ENCODE measurements around the gene CNTN1.
A peak's percentile ranks its signal among the peaks of the same experiment; 100 is the strongest.

CNTN1 gene

GRCh38 chr12:40988824-40989223, 296.6 kb downstream of the CNTN1 start:
- H3K27ac ChIP-seq = no peak overlapping the region
- TF ChIP-seq ZFX (IDR thresholded peaks at IDR 0.05) (no peak), CTCF (conservative IDR thresholded peaks at IDR 0.05) (no peak)

- H3K27ac ChIP-seq = no peak overlapping the region
- TF ChIP-seq CTCF (conservative IDR thresholded peaks at IDR 0.05) (no peak), ZFX (IDR thresholded peaks at IDR 0.05) (no peak)
Measured at GRCh38 chr12:40989785-40990184, 297.5 kb downstream of the CNTN1 start.

GRCh38 chr12:40992158-40992557, 299.9 kb downstream of the CNTN1 start:
- no peak for TF ChIP-seq ZFX (IDR thresholded peaks at IDR 0.05)
- no peak for TF ChIP-seq CTCF (conservative IDR thresholded peaks at IDR 0.05)
- no peak overlapping the region for H3K27ac ChIP-seq

- no peak for TF ChIP-seq CTCF (conservative IDR thresholded peaks at IDR 0.05)
- no peak for TF ChIP-seq ZFX (IDR thresholded peaks at IDR 0.05)
- H3K27ac ChIP-seq = no peak overlapping the region
Measured at GRCh38 chr12:40992674-40993073, 300.4 kb downstream of the CNTN1 start.

- no peak overlapping the region for H3K27ac ChIP-seq
- TF ChIP-seq ZFX (IDR thresholded peaks at IDR 0.05) = no peak
- no peak for TF ChIP-seq CTCF (conservative IDR thresholded peaks at IDR 0.05)
Measured at GRCh38 chr12:40993158-40993557, 300.9 kb downstream of the CNTN1 start.

GRCh38 chr12:40996091-40996490, 303.9 kb downstream of the CNTN1 start:
- no peak for TF ChIP-seq ZFX (IDR thresholded peaks at IDR 0.05)
- TF ChIP-seq CTCF (conservative IDR thresholded peaks at IDR 0.05) = no peak
- peak overlapping the region; percentile 41; the same call in 1 of the 2 replicates for H3K27ac ChIP-seq

GRCh38 chr12:40999210-40999609, 307.0 kb downstream of the CNTN1 start:
- no peak overlapping the region for H3K27ac ChIP-seq
- TF ChIP-seq CTCF (conservative IDR thresholded peaks at IDR 0.05) (no peak), ZFX (IDR thresholded peaks at IDR 0.05) (no peak)
